PFSK-1 (cell line): ENCODE measurements around the gene UNC80.

Experiments used
- FOXP2 ChIP-seq: optimal IDR thresholded peaks from 2 replicates; pipeline ENCODE3; 2011; ENCODE audit warnings: borderline replicate concordance, control low read depth, inconsistent platforms; ENCODE audit not compliant: insufficient read depth; ENCODE audit errors: extremely low read length, extremely low read depth
- POLR2AphosphoS5 ChIP-seq: IDR thresholded peaks from 2 replicates; pipeline ENCODE4 v1.6.1; 2012; ENCODE audit warnings: low read depth, mild to moderate bottlenecking, control low read depth, low read length, moderate library complexity
- TAF1 ChIP-seq: IDR thresholded peaks from 2 replicates; pipeline ENCODE4 v1.6.1; 2012; ENCODE audit warnings: low read length, control low read depth, borderline replicate concordance; ENCODE audit not compliant: insufficient read depth

GRCh38 chr2:210020138-210020537 lies 248.5 kb downstream of the UNC80 start:
- TF ChIP-seq TAF1 (no peak), POLR2AphosphoS5 (no peak), FOXP2 (no peak)
